GM18505 (cell line): ENCODE data around the gene ZNF292.
"Not testable (repeated sequence)": the region's sequence is repeated elsewhere in the genome, so short reads cannot be mapped to it uniquely, and the experiment has no call there.

Experiments
- ATAC-seq: cut with Tn5 transposase; IDR thresholded peaks from one replicate; pipeline ENCODE4 v1.9.1; 2021; ENCODE audit not compliant: unreplicated experiment
- POLR2A ChIP-seq: IDR thresholded peaks from 4 replicates; pipeline ENCODE4 v1.6.1; 2011; ENCODE audit warnings: borderline replicate concordance; ENCODE audit not compliant: insufficient read depth, insufficient read length; ENCODE audit errors: extremely low read depth

Gene ZNF292

DNA sequence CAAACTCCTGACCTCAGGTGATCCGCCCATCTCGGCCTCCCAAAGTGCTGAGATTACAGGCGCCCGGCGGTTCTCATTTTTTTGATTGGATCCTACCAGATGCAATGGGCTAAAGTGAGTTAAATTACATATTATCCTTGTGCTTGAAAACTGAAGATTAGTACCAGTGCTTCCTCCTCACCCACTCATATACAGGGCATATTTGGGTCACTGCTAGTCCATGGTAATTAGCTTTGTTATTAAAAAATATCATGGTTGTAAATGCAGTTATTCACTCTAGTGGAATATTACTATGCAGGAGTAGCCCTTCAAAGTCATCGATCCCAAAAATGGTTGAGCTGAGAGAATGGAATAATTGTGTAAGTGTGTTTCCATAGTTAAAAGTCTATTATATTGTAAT is 26.5 kb downstream of the ZNF292 start:
- TF ChIP-seq POLR2A, result no peak
- no peak for ATAC-seq

DNA sequence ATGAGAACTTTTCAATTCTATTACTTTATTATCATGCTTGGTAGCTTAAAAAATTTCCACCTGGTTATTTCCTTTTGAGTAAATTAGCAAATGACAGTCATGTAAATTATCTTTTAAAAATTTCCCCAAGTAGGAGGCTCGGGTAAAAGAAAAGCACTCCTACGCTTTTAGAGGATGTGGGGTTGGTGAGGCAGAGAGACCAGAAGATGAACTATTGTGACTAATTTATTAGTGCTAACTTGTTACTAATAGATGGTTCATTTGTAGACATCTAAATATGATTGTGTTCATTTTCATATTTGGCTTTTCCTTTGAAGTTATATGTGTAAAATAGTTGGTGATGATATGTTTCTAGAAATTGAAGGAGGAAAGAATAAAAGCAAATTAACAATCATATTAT is 27.0 kb downstream of the ZNF292 start:
- peak; percentile 66 for ATAC-seq
- TF ChIP-seq POLR2A, result no peak

DNA sequence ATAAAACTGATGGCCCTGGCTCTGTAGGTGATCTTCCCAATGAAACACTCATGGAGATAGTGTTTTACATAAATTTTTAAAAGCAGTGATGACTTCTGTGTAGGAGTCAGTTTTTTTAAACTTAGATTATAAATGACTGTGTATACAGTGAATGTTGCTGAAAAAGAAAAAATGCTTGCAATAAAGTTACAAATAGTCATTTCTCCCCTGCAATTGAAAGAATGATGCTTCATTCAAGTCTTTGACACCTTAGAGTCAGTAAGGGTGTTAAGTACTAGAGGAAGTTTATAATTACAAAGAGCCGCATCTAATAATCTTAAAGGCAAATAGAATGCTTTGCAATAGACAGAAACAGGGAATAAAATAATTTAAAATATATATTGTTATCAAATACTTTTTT is 27.6 kb downstream of the ZNF292 start:
- TF ChIP-seq POLR2A, result no peak
- no peak for ATAC-seq

DNA sequence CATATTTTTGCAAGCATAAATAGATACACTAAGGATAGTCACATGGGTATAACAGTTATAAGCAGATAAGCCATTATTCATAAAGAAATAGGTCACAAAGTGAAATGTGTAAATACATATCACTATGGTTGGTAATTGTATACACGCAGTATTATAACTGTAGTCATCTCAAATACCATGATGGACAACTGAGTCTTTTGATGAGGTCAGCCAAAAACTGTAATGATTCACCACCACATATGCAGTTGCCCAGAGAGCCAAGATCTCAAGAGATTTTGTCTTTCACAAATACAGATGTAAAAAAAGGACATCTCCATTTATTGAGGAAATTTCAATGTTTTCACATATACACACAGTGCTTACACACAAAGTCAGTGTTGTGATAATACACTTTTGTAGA is 28.3 kb downstream of the ZNF292 start:
- no peak for ATAC-seq
- no peak for TF ChIP-seq POLR2A

DNA sequence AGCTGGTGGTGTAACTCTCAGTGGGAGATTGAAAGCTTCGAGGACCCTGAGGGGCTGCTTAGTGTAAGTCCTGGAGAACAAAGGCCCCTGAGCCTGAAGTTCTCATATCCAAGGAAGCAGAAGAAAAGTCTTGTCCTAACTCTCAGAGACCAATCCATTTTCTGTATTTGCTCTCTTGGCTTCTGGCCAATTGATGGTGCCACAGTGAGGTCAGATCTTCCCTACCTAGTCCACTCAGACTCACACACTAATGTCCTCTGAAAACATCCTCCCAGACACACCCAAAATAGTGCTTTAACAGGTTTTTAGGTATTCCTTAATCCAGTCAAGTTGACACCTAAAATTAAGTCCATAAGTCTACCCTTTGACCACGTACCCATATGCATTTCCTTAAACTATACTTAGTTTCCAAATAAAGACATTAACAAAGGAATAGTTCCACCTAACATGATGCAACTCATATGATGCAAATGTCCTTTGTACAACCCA is 29.4 kb downstream of the ZNF292 start:
- ATAC-seq, result no peak
- no peak for TF ChIP-seq POLR2A

DNA sequence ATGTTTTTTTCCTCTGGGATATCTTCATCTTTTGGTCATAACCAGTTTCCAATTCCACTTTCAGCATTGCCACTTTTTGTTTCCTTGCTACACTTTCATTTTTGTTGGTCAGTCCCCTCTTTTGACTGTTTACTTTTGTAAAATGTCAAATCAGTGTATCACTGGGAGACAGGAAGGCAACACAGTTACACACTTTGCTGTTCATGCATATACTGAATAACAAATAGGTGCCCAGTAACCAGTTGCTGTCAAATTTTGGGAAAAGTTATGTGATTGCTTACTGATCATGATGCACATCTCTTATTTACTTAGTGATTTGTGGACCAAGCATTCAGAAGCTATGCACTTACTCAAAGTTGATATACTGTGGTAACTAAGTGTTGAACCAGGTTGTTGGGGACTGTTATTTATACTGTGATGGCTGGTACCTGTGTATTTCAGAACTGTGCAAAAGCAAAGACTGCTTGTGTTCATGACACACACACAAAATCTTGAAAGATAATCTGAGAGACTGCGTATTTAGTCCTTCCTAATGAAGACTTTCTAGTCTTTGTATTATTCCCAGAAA is 41.0 kb downstream of the ZNF292 start:
- ATAC-seq, result no peak
- no peak for TF ChIP-seq POLR2A

DNA sequence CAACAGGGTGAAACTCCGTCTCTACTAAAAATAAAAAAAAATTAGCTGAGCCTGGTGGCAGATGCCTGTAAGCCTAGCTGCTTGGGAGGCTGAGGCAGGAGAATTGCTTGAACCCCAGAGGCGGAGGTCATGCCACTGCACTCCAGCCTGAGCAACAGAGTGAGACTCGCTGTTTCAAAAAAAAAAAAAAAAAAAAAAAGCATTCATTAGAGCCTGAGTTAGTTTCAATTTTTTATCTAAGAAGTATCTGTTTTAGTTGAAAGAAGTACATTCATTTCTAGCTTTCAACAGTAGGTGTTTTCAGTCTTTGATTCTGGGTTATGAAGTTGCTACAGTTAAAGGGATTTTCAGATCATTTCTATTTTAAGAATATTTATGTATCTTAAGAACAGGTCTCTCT is 42.2 kb downstream of the ZNF292 start:
- TF ChIP-seq POLR2A, result no peak
- peak; percentile 64 for ATAC-seq

DNA sequence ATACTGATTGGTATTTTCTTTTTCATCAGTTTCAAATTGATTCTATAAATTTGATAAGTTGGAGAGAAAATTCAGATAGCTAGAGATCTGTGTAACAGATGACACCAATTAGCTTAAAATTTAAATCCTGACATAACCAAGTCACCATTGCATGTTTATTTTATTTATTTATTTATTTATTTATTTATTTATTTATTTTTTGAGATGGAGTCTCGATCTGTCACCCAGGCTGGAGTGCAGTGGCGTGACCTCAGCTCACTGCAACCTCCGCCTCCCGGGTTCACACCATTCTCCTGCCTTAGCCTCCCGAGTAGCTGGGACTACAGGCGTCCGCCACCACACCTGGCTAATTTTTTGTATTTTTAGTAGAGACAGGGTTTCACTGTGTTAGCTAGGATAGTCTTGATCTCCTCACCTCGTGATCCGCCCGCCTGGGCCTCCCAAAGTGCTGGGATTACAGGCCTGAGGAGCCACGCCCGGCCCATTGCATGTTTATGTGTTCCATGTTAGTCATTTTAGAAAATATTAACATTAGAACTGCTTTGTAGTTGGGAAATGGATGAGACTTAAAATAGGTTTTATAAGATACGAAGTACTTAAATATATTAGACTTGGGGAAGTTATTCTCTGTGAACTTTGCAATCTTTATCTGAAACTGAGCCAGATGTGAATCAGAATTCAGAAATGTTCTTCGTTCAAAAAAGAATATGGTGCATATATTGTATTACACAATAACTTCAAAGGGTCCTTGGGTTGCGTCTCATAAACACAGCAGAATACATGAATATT is 42.9 kb downstream of the ZNF292 start:
- not testable (repeated sequence) for ATAC-seq

DNA sequence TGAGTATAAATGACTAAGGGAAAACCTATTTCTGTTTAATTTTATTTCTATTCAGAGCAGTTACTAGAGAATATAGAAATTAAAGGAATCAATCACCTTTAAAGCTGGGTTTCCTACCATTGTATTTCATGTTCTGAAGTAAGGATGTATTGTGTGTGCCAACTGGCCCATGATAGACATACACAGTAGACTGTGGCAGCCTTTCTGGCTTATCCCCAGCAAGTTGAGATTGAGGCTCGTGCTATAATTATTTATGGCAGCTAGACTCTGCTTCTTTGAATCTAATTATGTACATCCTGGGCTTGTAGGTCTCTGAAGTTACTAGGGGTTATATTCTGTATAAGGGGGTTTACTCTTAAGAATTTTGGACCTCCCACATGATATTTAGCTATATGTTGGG is 44.4 kb downstream of the ZNF292 start:
- no peak for TF ChIP-seq POLR2A
- ATAC-seq, result no peak

DNA sequence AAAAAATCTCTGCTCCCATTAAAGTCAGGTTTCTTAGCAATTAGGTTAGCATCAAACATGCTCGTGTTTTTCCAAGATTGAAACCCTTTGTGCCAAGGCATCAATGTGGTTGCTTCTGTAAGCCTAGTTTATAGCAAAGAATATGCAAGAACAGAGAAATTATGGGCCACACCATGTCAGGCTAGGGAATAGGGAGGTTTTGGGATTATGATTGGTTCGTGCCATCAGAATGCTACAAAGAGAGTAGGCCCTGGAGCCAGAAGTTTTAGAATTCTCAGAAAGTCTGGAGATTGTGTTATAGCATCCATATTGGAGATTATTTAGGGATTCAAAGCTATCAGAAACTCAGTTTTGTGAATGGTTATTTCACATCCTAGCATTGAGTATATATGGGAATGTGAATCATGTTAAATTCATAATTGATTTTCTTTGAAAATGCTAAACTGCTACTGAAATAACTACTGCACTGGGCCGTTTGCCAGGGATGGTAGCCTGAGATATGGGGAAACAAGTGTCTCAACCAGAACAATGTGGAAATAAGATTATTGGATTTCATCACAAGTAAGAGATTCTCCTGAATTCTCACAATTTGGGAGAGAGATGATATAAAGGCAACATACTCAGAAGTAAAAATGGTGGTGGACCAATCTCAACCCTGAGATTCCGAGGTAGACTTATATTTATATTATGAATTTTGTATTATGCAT is 45.3 kb downstream of the ZNF292 start:
- no peak for TF ChIP-seq POLR2A
- ATAC-seq, result no peak

DNA sequence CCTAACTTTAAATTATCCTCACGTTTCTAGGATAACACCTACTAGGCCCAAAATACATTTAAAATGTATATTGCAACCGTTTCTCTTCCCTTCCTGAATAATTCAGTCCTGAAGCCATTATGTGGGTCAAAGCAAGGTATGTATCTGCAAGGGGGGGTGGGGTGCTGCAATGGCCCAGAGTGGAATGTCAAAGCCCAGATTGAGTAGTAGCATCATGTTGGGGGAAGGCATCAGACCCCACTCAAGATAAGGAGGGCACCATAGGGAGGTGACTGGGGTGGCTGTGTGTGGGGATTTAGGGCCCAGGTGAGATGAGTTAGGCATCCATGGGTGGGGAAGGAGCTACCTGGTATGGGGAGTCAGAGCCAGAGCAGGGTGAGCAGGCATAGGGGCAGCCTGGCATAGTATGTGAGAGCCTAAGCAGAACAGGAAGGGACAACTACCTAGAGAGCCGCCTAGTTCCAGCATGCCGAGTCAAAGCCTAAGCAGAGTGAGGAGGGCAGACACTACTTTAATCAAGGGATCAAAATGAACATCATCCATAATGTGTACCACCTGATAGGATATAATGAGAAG is 48.2 kb downstream of the ZNF292 start:
- no peak for ATAC-seq

DNA sequence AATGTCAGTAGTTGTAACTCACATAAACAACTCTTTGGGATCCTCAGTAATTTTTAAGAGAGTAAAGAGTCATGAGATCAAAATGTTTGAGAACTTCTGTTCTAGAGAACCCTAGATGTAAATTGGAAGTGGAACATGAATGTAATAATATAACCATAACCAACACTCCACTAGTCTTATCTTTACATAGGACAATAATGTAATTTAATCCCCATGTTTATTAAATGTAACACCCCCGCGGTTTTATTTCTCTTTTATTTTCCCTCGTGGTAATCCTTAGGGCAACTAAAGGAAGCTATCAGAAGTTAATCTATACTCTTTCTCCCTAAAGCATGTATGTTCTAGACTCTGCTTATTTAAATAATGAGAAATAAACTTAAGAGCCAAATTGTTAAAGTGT is 54.4 kb downstream of the ZNF292 start:
- TF ChIP-seq POLR2A, result no peak

More for the DNA sequence above, 48.2 kb downstream of the ZNF292 start:
- no peak for TF ChIP-seq POLR2A

DNA sequence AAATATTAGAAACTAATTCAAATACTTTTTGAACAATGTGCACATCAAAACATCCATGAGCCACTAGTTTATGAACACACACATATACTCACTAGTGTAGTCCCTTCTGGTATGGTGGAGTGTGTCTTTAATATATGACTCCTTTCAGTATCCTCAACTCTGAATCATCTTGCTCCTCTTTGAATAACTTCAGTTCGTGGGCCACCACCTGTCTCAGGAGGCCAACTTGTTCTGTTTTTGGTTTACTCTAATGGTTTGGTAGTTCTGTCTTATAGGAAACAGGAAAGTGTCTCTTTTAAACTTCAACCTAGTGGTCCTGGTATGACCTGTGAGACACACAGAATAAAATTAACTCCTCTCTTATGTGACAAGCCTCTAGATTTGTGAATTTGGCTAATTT is 55.6 kb downstream of the ZNF292 start:
- TF ChIP-seq POLR2A, result no peak
- peak; percentile 96 for ATAC-seq

More for the DNA sequence above, 54.4 kb downstream of the ZNF292 start:
- no peak for ATAC-seq
